GM12891 (cell line): ENCODE measurements around the gene PGA3.
"Not testable (repeated sequence)": the region's sequence is repeated elsewhere in the genome, so short reads cannot be mapped to it uniquely, and the experiment has no call there.

Source experiments
- DNase-seq: peaks from one replicate; pipeline ENCODE4 v3.0.0; 2011; ENCODE audit warnings: low spot score; ENCODE audit not compliant: insufficient read length
- FAIRE-seq: peaks from 2 replicates; lab custom pipeline; 2011; peaks lifted over from hg19 to GRCh38; lab: Jason Lieb, UNC
- PAX5 ChIP-seq: IDR thresholded peaks from 2 replicates; pipeline ENCODE4 v1.6.1; 2011; ENCODE audit warnings: low read length, moderate library complexity, mild to moderate bottlenecking; ENCODE audit not compliant: insufficient read depth, severe bottlenecking
- POLR2A ChIP-seq: IDR thresholded peaks from 2 replicates; pipeline ENCODE4 v1.6.1; 2011; ENCODE audit warnings: low read depth, low read length, control low read depth
- POLR2AphosphoS5 ChIP-seq: IDR thresholded peaks from 2 replicates; pipeline ENCODE4 v1.6.1; 2011; ENCODE audit warnings: low read depth, low read length, control low read depth
- POU2F2 ChIP-seq: IDR thresholded peaks from 2 replicates; pipeline ENCODE4 v1.6.1; 2011; ENCODE audit warnings: low read depth, mild to moderate bottlenecking, control low read depth, low read length, moderate library complexity
- SPI1 ChIP-seq: IDR thresholded peaks from 2 replicates; pipeline ENCODE4 v1.6.1; 2011; ENCODE audit warnings: low read depth, low read length, control low read depth
- TAF1 ChIP-seq: IDR thresholded peaks from 2 replicates; pipeline ENCODE4 v1.6.1; 2011; ENCODE audit warnings: low read depth, low read length, control low read depth

Gene PGA3

GRCh38 chr11:61162092-61162941 is 41.0 kb upstream of the PGA3 start:
- TF ChIP-seq POLR2A (peak; percentile 48), SPI1 (no peak)
- peak; percentile 74 for FAIRE-seq
- DNase-seq, result no peak

- TF ChIP-seq SPI1 (no peak), POLR2A (no peak), TAF1 (no peak), POU2F2 (no peak), POLR2AphosphoS5 (no peak), PAX5 (no peak)
- DNase-seq, result no peak
- FAIRE-seq, result no peak
Measured at GRCh38 chr11:61163021-61163420, 40.3 kb upstream of the PGA3 start.

- TF ChIP-seq TAF1 (no peak), PAX5 (no peak), SPI1 (no peak), POLR2AphosphoS5 (no peak), POU2F2 (no peak), POLR2A (no peak)
- FAIRE-seq (no peak), DNase-seq (no peak)
Measured at GRCh38 chr11:61163714-61164605, 39.4 kb upstream of the PGA3 start.

- DNase-seq (no peak), FAIRE-seq (no peak)
- TF ChIP-seq POLR2A (no peak), POU2F2 (no peak), TAF1 (no peak), PAX5 (no peak), SPI1 (no peak), POLR2AphosphoS5 (no peak)
Measured at GRCh38 chr11:61164606-61165424, 38.5 kb upstream of the PGA3 start.

- not testable (repeated sequence) for DNase-seq, FAIRE-seq
Measured at GRCh38 chr11:61165785-61166184, 37.5 kb upstream of the PGA3 start.

- not testable (repeated sequence) for DNase-seq, FAIRE-seq
Measured at GRCh38 chr11:61166331-61166730, 37.0 kb upstream of the PGA3 start.

- no peak for TF ChIP-seq POLR2AphosphoS5
- TF ChIP-seq POU2F2, result no peak
- TF ChIP-seq POLR2A, result no peak
- TF ChIP-seq PAX5, result no peak
- TF ChIP-seq SPI1, result no peak
- TF ChIP-seq TAF1, result no peak
- FAIRE-seq (no peak), DNase-seq (no peak)
Measured at GRCh38 chr11:61168042-61168688, 35.1 kb upstream of the PGA3 start.

GRCh38 chr11:61168800-61169199 is 34.5 kb upstream of the PGA3 start:
- FAIRE-seq (no peak), DNase-seq (no peak)
- TF ChIP-seq POLR2A (no peak), TAF1 (no peak), PAX5 (no peak), POLR2AphosphoS5 (no peak), POU2F2 (no peak)

- FAIRE-seq, result no peak
- TF ChIP-seq POLR2A, result no peak
- DNase-seq, result no peak
Measured at GRCh38 chr11:61170566-61170965, 32.7 kb upstream of the PGA3 start.
